Measurements from ENCODE around the gene FAM162A.

DNA sequence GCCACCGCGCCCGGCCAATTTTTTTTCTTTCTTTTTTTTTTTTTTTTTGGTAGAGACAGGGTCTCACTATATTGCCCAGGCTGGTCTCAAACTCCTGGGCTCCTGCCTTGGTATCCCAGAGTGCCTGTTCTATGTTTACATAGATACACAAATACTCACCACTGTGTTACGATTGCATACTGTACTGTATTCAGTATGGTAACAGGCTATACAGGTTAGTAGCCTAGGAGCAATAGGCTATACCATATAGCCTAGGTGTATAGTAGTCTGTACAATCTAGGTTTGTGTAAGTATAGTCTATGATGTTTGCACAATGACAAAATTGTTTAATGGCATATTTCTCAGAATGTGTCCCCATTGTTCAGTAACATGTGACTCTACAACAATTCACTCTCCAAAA is 32.4 kb upstream of the FAM162A start:
- TF ChIP-seq, protein P1, sequence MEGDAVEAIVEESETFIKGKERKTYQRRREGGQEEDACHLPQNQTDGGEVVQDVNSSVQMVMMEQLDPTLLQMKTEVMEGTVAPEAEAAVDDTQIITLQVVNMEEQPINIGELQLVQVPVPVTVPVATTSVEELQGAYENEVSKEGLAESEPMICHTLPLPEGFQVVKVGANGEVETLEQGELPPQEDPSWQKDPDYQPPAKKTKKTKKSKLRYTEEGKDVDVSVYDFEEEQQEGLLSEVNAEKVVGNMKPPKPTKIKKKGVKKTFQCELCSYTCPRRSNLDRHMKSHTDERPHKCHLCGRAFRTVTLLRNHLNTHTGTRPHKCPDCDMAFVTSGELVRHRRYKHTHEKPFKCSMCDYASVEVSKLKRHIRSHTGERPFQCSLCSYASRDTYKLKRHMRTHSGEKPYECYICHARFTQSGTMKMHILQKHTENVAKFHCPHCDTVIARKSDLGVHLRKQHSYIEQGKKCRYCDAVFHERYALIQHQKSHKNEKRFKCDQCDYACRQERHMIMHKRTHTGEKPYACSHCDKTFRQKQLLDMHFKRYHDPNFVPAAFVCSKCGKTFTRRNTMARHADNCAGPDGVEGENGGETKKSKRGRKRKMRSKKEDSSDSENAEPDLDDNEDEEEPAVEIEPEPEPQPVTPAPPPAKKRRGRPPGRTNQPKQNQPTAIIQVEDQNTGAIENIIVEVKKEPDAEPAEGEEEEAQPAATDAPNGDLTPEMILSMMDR (IDR thresholded peaks at IDR 0.05): no peak
- no peak for TF ChIP-seq POLR2A (IDR thresholded peaks at IDR 0.05)
